HepG2 (cell line): ENCODE data around the gene IGFLR1. TPM values are rescaled to one million over a fixed set of nuclear protein-coding genes. Genes with fewer than 3 reads are reported as not detected.

ENCODE experiments used
- ADNP ChIP-seq: sonication (generic); formaldehyde crosslinking; IDR thresholded peaks from 2 replicates; pipeline ENCODE4 v1.4.0; 2020; ENCODE audit warnings: missing genetic modification reagents
- ASH2L ChIP-seq: fragments of 300-600, 200-600 bp; sonication (generic); IDR thresholded peaks from 2 replicates; pipeline ENCODE4 v1.7.0; 2017; ENCODE audit warnings: low read depth, mild to moderate bottlenecking, moderate library complexity, mixed read lengths, low read length; ENCODE audit not compliant: insufficient read length
- BATF2 ChIP-seq: sonication (generic); formaldehyde crosslinking; IDR thresholded peaks from 2 replicates; pipeline ENCODE4 v1.8.0; 2022; ENCODE audit warnings: mild to moderate bottlenecking, missing genetic modification reagents, moderate library complexity
- BORCS8-MEF2B ChIP-seq: sonication (generic); formaldehyde crosslinking; IDR thresholded peaks from 2 replicates; pipeline ENCODE4 v1.8.0; 2022; ENCODE audit warnings: mild to moderate bottlenecking, missing genetic modification reagents
- ELF3 ChIP-seq: IDR thresholded peaks from 2 replicates; pipeline ENCODE4 v1.6.1; 2016; ENCODE audit warnings: missing genetic modification reagents, missing compliant biosample characterization
- JUNB ChIP-seq: sonication (generic); formaldehyde crosslinking; IDR thresholded peaks from 2 replicates; pipeline ENCODE4 v1.8.0; 2022; ENCODE audit warnings: missing genetic modification reagents, mild to moderate bottlenecking, borderline replicate concordance
- KMT2B ChIP-seq: IDR thresholded peaks from 2 replicates; pipeline ENCODE4 v1.6.1; 2016; ENCODE audit warnings: missing genetic modification reagents, missing compliant biosample characterization
- MXD4 ChIP-seq: IDR thresholded peaks from 2 replicates; pipeline ENCODE4 v1.6.1; 2016; ENCODE audit warnings: mild to moderate bottlenecking, missing biosample characterization, missing genetic modification reagents
- NFYC ChIP-seq: IDR thresholded peaks from 2 replicates; pipeline ENCODE4 v1.6.1; 2016; ENCODE audit warnings: missing genetic modification reagents, missing compliant biosample characterization
- NKX3-1 ChIP-seq: sonication (generic); formaldehyde crosslinking; IDR thresholded peaks from 2 replicates; pipeline ENCODE4 v1.5.0; 2020; ENCODE audit warnings: missing genetic modification reagents
- POLR2AphosphoS2 ChIP-seq: IDR thresholded peaks from 2 replicates; pipeline ENCODE4 v1.6.1; 2011; ENCODE audit warnings: low read depth, low read length, improper control_type of control experiment
- POLR2G ChIP-seq: fragments of 200-400 bp; formaldehyde crosslinking; IDR thresholded peaks from 2 replicates; pipeline ENCODE4 v1.6.1; 2018; ENCODE audit warnings: mild to moderate bottlenecking, low read depth, low read length, moderate library complexity
- RFX1 ChIP-seq: fragments of 450-650 bp; IDR thresholded peaks from 2 replicates; pipeline ENCODE4 v1.6.1; 2017
- SMARCC2 ChIP-seq: fragments of 450-650 bp; IDR thresholded peaks from 2 replicates; pipeline ENCODE4 v1.6.1; 2017; ENCODE audit warnings: antibody characterized with exemption, mild to moderate bottlenecking
- SNRNP70 ChIP-seq: fragments of 200-400 bp; formaldehyde crosslinking; IDR thresholded peaks from 2 replicates; pipeline ENCODE4 v1.6.1; 2017; ENCODE audit warnings: mild to moderate bottlenecking, low read depth, low read length, moderate library complexity
- XRCC5 ChIP-seq: fragments of 200-400 bp; formaldehyde crosslinking; optimal IDR thresholded peaks from 2 replicates; pipeline ENCODE3; 2017; ENCODE audit warnings: mild to moderate bottlenecking, low read length
- YEATS4 ChIP-seq: sonication (generic); formaldehyde crosslinking; IDR thresholded peaks from 2 replicates; pipeline ENCODE4 v1.4.0; 2020; ENCODE audit warnings: missing genetic modification reagents, borderline replicate concordance
- ZFP62 ChIP-seq: sonication (generic); formaldehyde crosslinking; IDR thresholded peaks from 2 replicates; pipeline ENCODE4 v1.4.0; 2020; ENCODE audit warnings: missing genetic modification reagents
- ZNF33A ChIP-seq: sonication (generic); formaldehyde crosslinking; IDR thresholded peaks from 2 replicates; pipeline ENCODE4 v1.5.1; 2020; ENCODE audit warnings: missing genetic modification reagents, mild to moderate bottlenecking, moderate library complexity, borderline replicate concordance
- ZNF547 ChIP-seq: sonication (generic); formaldehyde crosslinking; IDR thresholded peaks from 2 replicates; pipeline ENCODE4 v1.5.1; 2020; ENCODE audit warnings: mild to moderate bottlenecking, missing genetic modification reagents
- ZNF574 ChIP-seq: sonication (generic); formaldehyde crosslinking; IDR thresholded peaks from 2 replicates; pipeline ENCODE4 v1.4.0; 2020; ENCODE audit warnings: missing genetic modification reagents
- ZNF589 ChIP-seq: sonication (generic); formaldehyde crosslinking; conservative IDR thresholded peaks from 2 replicates; pipeline ENCODE4 v1.8.0; 2022; ENCODE audit warnings: mild to moderate bottlenecking, moderate library complexity, missing genetic modification reagents
- ZNF639 ChIP-seq: conservative IDR thresholded peaks from 2 replicates; pipeline ENCODE4 v1.6.1; 2018; ENCODE audit warnings: missing genetic modification reagents
- ZNF737 ChIP-seq: sonication (generic); formaldehyde crosslinking; IDR thresholded peaks from 2 replicates; pipeline ENCODE4 v1.5.0; 2020; ENCODE audit warnings: missing genetic modification reagents, mild to moderate bottlenecking, borderline replicate concordance
- polyA plus RNA-seq, 8 experiments: library from polyadenylated mRNA; depleted of rRNA in 3 of 8; stranded (reverse) in 7 of 8; unstranded in 1 of 8; fragments of >200 nt; fragmentation: Illumina TruSeq in 4 of 8; extraction: Trizol in 4 of 8; gene quantifications; 2 replicates each; pipeline versions ENCODE4 v1.2.1 to v1.2.3, GENCODE V29; 2011 to 2016; ENCODE audit warnings: low read depth in 4 of 8, missing spikeins in 1 of 8, mixed read lengths in 1 of 8; ENCODE audit not compliant: insufficient read depth in 1 of 8
- total RNA-seq, 5 experiments: library from RNA; depleted of rRNA; stranded (reverse); fragments of >200 nt; fragmentation: Illumina TruSeq; extraction: Trizol; gene quantifications; 2 replicates each; pipeline ENCODE4 v1.2.3, GENCODE V29; 2016; ENCODE audit warnings: low read depth in 1 of 5

The IGFLR1 gene
- total and polyA plus RNA-seq, 2 of the 13 experiments (the other 11 are each of a cell fraction or from before 2014, with no cell fraction given), result 5.4 to 8.9 TPM

GRCh38 chr19:35775298-35776101 is 33.2 kb upstream of the IGFLR1 start, which contains the start of gene ARHGAP33 (continued):
- TF ChIP-seq ZFP62 (no peak), NKX3-1 (CRISPR knock-in tag) (no peak), ZNF589 (CRISPR knock-in tag) (no peak), POLR2AphosphoS2 (no peak), JUNB (CRISPR knock-in tag) (no peak), BORCS8-MEF2B (CRISPR knock-in tag) (no peak), SMARCC2 (no peak), ZNF737 (CRISPR knock-in tag) (no peak), ASH2L (peak; percentile 19), KMT2B (CRISPR knock-in tag) (no peak), ZNF547 (no peak), XRCC5 (peak; percentile 45), BATF2 (no peak), MXD4 (CRISPR knock-in tag) (no peak), NFYC (CRISPR knock-in tag) (peak; percentile 82), ZNF639 (no peak), ZNF574 (CRISPR knock-in tag) (peak; percentile 43; the same call in 1 of the 2 replicates), RFX1 (no peak), ADNP (CRISPR knock-in tag) (no peak), SNRNP70 (no peak), ELF3 (no peak), ZNF33A (CRISPR knock-in tag) (no peak), POLR2G (0 out of 2 replicates have a peak, but pooled peaks have one; percentile 33), YEATS4 (CRISPR knock-in tag) (peak; percentile 57; the same call in 1 of the 2 replicates)
